Ascending aorta (tissue), 2 donors: ENCODE measurements around the gene MYO1D. TPM values are rescaled to one million over a fixed set of nuclear protein-coding genes. Genes with fewer than 3 reads are reported as not detected.

Experiments
- DNase-seq, 2 donors: peaks; one replicate each; pipeline ENCODE4 v3.0.0-alpha.2; 2019; ENCODE audit warnings: low spot score in 2 of 2
- H3K27ac ChIP-seq, 2 donors: fragments of 200-600 bp; sonication (generic); one replicate each; pipeline ENCODE4 v1.5.1; 2016 to 2017; ENCODE audit warnings: mild to moderate bottlenecking in 1 of 2
- H3K27me3 ChIP-seq: fragments of 200-600 bp; sonication (generic); one replicate; pipeline ENCODE4 v1.5.1; 2017
- H3K36me3 ChIP-seq, 2 donors: fragments of 200-600 bp; sonication (generic); one replicate each; pipeline ENCODE4 v1.5.1; 2016
- H3K4me1 ChIP-seq, 2 donors: fragments of 200-600 bp; sonication (generic); one replicate each; pipeline ENCODE4 v1.5.1; 2016 to 2017; ENCODE audit warnings: mild to moderate bottlenecking in 1 of 2
- H3K4me3 ChIP-seq, 2 donors: fragments of 200-600 bp; sonication (generic); one replicate each; pipeline ENCODE4 v1.5.1; 2016 to 2017; ENCODE audit warnings: mild to moderate bottlenecking in 1 of 2
- H3K9me3 ChIP-seq, 2 donors: fragments of 200-600 bp; sonication (generic); one replicate each; pipeline ENCODE4 v1.5.1; 2016
- intact Hi-C: fragments of 100-400 bp; cut with DNase I; formaldehyde crosslinking; loops from one replicate; pipeline ENCODE4 v1.15.1; 2023
- total RNA-seq: library from RNA; depleted of rRNA; stranded (reverse); fragments of >200 nt; gene quantifications from one replicate; pipeline ENCODE4 v1.1.0, GENCODE V29; 2016
- TF ChIP-seq, protein P1 (sequence below), 3 experiments: fragments of 200-600 bp in 2 of 3; fragments of 450-650 bp in 1 of 3; sonication (generic) in 2 of 3; IDR thresholded peaks; one replicate each; pipeline ENCODE4 v1.5.1; 2016 to 2019; ENCODE audit warnings: antibody characterized with exemption in 3 of 3, mild to moderate bottlenecking in 1 of 3, moderate library complexity in 1 of 3

Gene MYO1D
- total RNA-seq, 1 donor from 2014 or later, result 105 TPM

DNA sequence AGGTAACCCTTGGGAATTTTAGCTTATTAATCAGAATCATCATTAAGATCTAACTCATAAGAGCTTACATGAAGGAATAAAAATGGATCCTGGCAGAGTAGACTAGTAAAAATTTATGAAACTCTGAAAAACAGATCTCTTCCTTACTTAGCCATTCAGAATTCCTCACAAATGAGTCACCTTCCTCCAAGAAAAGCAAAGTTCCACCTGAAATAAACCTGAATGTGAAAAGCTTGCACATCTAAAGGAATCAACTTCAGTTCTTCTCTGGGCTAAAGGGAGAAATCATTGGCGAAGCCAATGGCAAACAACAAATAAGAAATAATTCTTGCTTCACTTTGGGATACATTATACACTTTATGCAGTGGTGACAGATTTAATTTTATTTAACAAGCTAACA, 22.7 kb downstream of the MYO1D start:
- Histone ChIP-seq H3K27ac (peak overlapping the region; percentile 13 to 59), H3K27me3 (no peaks in the 10 kb centered on the region), H3K9me3 (no peaks in the 10 kb centered on the region), H3K36me3 (no peaks in the 10 kb centered on the region), H3K4me3 (no peak overlapping the region), H3K4me1 (peaks cover 0 to 35% of the 10 kb centered on the region in 2 donors)
- intact Hi-C loops, result no loop called here
- TF ChIP-seq, protein P1, sequence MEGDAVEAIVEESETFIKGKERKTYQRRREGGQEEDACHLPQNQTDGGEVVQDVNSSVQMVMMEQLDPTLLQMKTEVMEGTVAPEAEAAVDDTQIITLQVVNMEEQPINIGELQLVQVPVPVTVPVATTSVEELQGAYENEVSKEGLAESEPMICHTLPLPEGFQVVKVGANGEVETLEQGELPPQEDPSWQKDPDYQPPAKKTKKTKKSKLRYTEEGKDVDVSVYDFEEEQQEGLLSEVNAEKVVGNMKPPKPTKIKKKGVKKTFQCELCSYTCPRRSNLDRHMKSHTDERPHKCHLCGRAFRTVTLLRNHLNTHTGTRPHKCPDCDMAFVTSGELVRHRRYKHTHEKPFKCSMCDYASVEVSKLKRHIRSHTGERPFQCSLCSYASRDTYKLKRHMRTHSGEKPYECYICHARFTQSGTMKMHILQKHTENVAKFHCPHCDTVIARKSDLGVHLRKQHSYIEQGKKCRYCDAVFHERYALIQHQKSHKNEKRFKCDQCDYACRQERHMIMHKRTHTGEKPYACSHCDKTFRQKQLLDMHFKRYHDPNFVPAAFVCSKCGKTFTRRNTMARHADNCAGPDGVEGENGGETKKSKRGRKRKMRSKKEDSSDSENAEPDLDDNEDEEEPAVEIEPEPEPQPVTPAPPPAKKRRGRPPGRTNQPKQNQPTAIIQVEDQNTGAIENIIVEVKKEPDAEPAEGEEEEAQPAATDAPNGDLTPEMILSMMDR (IDR thresholded peaks at IDR 0.05), result no peak
- no peak for DNase-seq

DNA sequence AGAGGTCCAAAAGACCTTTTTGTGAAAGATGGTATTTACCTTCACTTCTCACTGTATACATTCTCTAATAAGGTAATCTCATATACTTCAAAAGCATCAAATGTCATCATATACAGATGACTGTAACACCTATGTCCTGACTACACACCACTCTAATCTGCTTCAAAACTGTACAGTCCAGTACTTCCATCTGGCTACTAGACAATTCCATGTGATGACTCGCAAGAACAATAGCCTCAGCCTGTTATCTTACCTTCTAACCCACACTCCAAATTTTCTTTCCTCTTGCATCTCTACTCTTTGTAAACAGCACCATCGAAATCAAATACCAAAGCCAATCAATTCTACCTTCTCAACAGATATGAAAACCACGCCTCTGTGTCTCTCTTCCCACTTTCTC, 24.1 kb downstream of the MYO1D start:
- Histone ChIP-seq H3K36me3 (no peaks in the 10 kb centered on the region), H3K9me3 (no peaks in the 10 kb centered on the region), H3K27ac (peak overlapping the region; percentile 13 to 59), H3K27me3 (no peaks in the 10 kb centered on the region), H3K4me1 (peaks cover 0 to 40% of the 10 kb centered on the region in 2 donors), H3K4me3 (no peak overlapping the region)
- no peak for DNase-seq
- TF ChIP-seq, protein P1 (IDR thresholded peaks at IDR 0.05), result no peak
- intact Hi-C loops, result no loop called here

DNA sequence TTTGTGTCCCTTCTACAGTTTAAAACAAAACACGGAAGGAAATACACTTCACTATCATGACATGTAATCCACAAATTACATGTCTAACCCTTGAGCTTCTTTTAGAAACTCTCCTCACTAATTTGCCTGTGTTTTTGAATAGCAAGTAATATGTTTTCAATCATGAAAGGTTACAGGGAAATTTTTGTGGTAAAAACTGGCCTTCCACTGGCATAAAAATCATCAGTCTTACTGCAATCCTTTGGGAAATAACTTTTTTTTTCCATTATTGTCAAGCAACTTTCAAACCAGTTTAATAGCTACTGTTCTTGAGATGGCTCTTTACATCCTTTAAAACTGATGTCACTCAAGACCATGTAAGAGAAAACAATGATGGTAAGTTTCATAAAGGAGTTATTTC, 27.0 kb downstream of the MYO1D start:
- no peak overlapping the region for H3K27ac ChIP-seq
- no peak overlapping the region for H3K4me3 ChIP-seq
- TF ChIP-seq, protein P1 (IDR thresholded peaks at IDR 0.05), result no peak
- H3K9me3 ChIP-seq, result no peaks in the 10 kb centered on the region
- no peak for DNase-seq
- intact Hi-C loops, result no loop called here
- no peaks in the 10 kb centered on the region for H3K27me3 ChIP-seq
- no peaks in the 10 kb centered on the region for H3K36me3 ChIP-seq
- peaks cover 0 to 49% of the 10 kb centered on the region in 2 donors for H3K4me1 ChIP-seq

DNA sequence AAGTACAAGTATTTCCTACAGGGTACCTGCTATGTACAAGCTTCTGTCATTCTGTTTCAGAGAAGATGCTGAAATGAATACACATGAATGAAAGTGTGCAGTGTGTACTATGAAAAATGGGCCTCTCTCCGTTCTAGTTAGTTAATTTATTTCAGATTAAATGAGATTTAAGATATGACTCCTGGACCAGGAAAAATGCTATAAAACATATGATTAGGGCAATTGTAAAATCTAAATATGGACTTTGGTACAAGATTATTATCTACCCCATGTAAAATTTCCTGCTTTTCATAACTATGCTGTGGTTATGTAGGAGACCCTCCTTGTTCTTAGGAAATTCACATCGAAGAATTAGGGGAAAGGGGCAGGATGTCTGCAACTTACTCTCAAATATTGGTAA, 28.9 kb downstream of the MYO1D start:
- DNase-seq, result no peak
- no peak overlapping the region for H3K27ac ChIP-seq
- H3K36me3 ChIP-seq, result no peaks in the 10 kb centered on the region
- TF ChIP-seq, protein P1 (IDR thresholded peaks at IDR 0.05), result no peak
- peaks cover 0 to 37% of the 10 kb centered on the region in 2 donors for H3K4me1 ChIP-seq
- intact Hi-C loops, result no loop called here
- H3K4me3 ChIP-seq, result no peak overlapping the region
- no peaks in the 10 kb centered on the region for H3K27me3 ChIP-seq
- no peaks in the 10 kb centered on the region for H3K9me3 ChIP-seq

DNA sequence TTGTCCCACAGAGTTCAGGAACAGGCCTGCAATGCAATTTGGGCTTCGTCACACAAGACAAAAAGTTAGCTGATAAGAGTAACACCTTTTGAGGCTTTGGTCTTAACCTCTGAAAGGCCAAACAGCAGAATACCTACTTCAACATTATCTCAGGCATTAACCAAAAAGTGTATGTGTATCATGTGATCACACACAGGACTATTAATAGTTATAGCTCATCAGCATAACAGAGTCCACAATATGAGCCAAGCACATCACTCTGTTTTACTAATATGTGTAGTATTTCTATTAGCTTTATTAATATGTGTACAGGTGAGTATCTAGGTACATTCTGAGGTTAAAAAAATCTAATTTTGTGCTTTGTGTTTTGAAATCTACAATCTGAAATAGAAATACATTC, 30.8 kb downstream of the MYO1D start:
- no peaks in the 10 kb centered on the region for H3K36me3 ChIP-seq
- no peak for DNase-seq
- peaks cover 0 to 32% of the 10 kb centered on the region in 2 donors for H3K4me1 ChIP-seq
- TF ChIP-seq, protein P1 (IDR thresholded peaks at IDR 0.05), result no peak
- H3K4me3 ChIP-seq, result no peak overlapping the region
- H3K9me3 ChIP-seq, result no peaks in the 10 kb centered on the region
- no peaks in the 10 kb centered on the region for H3K27me3 ChIP-seq
- H3K27ac ChIP-seq, result peak overlapping the region in 1 of 2 donors; percentile 15
- intact Hi-C loops, result no loop called here

DNA sequence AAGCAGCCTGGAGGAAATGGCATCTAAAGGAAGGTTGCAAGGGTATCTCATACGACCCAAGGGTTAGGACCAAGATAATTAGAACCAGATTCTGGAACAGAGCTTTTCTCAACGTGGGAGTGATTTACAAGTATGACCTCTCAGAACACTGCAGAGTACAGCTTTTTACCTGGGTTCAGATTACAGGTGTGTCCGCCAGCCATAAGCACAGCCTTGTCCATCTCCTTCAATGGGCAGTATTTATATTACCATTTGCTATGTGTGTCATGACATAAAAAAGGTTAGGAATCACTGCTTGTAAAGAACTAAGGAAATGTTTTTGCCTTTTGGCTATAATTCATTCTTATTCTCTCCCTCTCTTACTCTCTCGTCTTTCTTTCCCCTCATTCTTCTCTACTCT, 36.7 kb downstream of the MYO1D start:
- Histone ChIP-seq H3K4me3 (no peak overlapping the region), H3K27me3 (no peaks in the 10 kb centered on the region), H3K36me3 (no peaks in the 10 kb centered on the region), H3K9me3 (no peaks in the 10 kb centered on the region), H3K27ac (no peak overlapping the region), H3K4me1 (peaks cover 0 to 22% of the 10 kb centered on the region in 2 donors)
- DNase-seq, result no peak
- TF ChIP-seq, protein P1 (IDR thresholded peaks at IDR 0.05), result no peak
- intact Hi-C loops, result no loop called here
